Fibroblast of lung (primary cell): ENCODE results near the gene FYB2. TPM values are rescaled to one million over a fixed set of nuclear protein-coding genes. Genes with fewer than 3 reads are reported as not detected.

Source experiments
- DNase-seq, 2 donors: peaks; one replicate each; pipeline versions ENCODE4 v3.0.0 to v3.0.0-alpha.2; 2010; ENCODE audit warnings: low read depth in 2 of 2
- H2AFZ ChIP-seq: 2 replicates; pipeline ENCODE4 v1.5.1; 2012; ENCODE audit warnings: low read length, control low read depth, inconsistent platforms
- H3K27ac ChIP-seq: 2 replicates; pipeline ENCODE4 v1.5.1; 2011; ENCODE audit warnings: low read length, control low read depth; ENCODE audit not compliant: insufficient read depth
- H3K27me3 ChIP-seq: 2 replicates; pipeline ENCODE4 v1.5.1; 2011; ENCODE audit warnings: mild to moderate bottlenecking, low read length; ENCODE audit not compliant: control insufficient read depth, insufficient read depth
- H3K36me3 ChIP-seq: 2 replicates; pipeline ENCODE4 v1.5.1; 2011; ENCODE audit warnings: low read length; ENCODE audit not compliant: control insufficient read depth, insufficient read depth
- H3K4me1 ChIP-seq: 2 replicates; pipeline ENCODE4 v1.5.1; 2011; ENCODE audit warnings: low read length; ENCODE audit not compliant: control insufficient read depth, insufficient read depth; ENCODE audit errors: extremely low read depth
- H3K4me2 ChIP-seq: 2 replicates; pipeline ENCODE4 v1.5.1; 2011; ENCODE audit warnings: low read length, control low read depth; ENCODE audit not compliant: insufficient read depth; ENCODE audit errors: extremely low read depth
- H3K4me3 ChIP-seq, 4 experiments: fragments of 200-600 bp in 1 of 4; sonication (generic) in 1 of 4; replicated peaks in 1 of 4; 2 replicates each; pipeline ENCODE4 v1.5.1; 2011 to 2016; ENCODE audit warnings: low read length in 4 of 4, low read depth in 3 of 4, mild to moderate bottlenecking in 3 of 4, control low read depth in 2 of 4, inconsistent platforms in 1 of 4, mixed read lengths in 1 of 4; ENCODE audit not compliant: insufficient read depth in 1 of 4; ENCODE audit errors: control extremely low read depth in 1 of 4
- H3K79me2 ChIP-seq: 2 replicates; pipeline ENCODE4 v1.5.1; 2012; ENCODE audit warnings: mild to moderate bottlenecking, low read length, inconsistent platforms; ENCODE audit not compliant: control insufficient read depth, insufficient read depth
- H3K9ac ChIP-seq: 2 replicates; pipeline ENCODE4 v1.5.1; 2011; ENCODE audit warnings: mild to moderate bottlenecking, low read length, control low read depth; ENCODE audit not compliant: insufficient read depth
- H3K9me3 ChIP-seq: 2 replicates; pipeline ENCODE4 v1.5.1; 2012; ENCODE audit warnings: low read depth, low read length; ENCODE audit not compliant: control insufficient read depth, insufficient read depth
- H4K20me1 ChIP-seq: 2 replicates; pipeline ENCODE4 v1.5.1; 2011; ENCODE audit warnings: low read length; ENCODE audit not compliant: control insufficient read depth, insufficient read depth; ENCODE audit errors: extremely low read depth
- EZH2 ChIP-seq: IDR thresholded peaks from 2 replicates; pipeline ENCODE4 v1.5.1; 2012; ENCODE audit warnings: low read length, control low read depth, mild to moderate bottlenecking; ENCODE audit errors: missing control alignments
- polyA plus RNA-seq, 2 donors: library from polyadenylated mRNA; depleted of rRNA in 1 of 2; stranded (reverse) in 1 of 2; unstranded in 1 of 2; fragments of >200 nt; gene quantifications; 2 replicates each; pipeline ENCODE4 v1.2.1, GENCODE V29; 2011 to 2012; ENCODE audit warnings: missing spikeins in 1 of 2
- total RNA-seq: library from RNA; depleted of rRNA; stranded (reverse); fragments of >200 nt; gene quantifications from 2 replicates; pipeline ENCODE4 v1.2.1, GENCODE V29; 2014
- TF ChIP-seq, protein P1 (sequence below), 2 donors: IDR thresholded peaks in 1 of 2; conservative IDR thresholded peaks in 1 of 2; 1 replicate in 1 of 2; 2 replicates in 1 of 2; pipeline ENCODE4 v1.5.1; 2011 to 2012; ENCODE audit warnings: low read length in 2 of 2, control low read depth in 1 of 2, inconsistent platforms in 1 of 2, low read depth in 1 of 2, mild to moderate bottlenecking in 1 of 2

Gene FYB2
- total and polyA plus RNA-seq, 2 donors (not counting 1 experiment from before 2014, with no cell fraction given), result not detected

DNA sequence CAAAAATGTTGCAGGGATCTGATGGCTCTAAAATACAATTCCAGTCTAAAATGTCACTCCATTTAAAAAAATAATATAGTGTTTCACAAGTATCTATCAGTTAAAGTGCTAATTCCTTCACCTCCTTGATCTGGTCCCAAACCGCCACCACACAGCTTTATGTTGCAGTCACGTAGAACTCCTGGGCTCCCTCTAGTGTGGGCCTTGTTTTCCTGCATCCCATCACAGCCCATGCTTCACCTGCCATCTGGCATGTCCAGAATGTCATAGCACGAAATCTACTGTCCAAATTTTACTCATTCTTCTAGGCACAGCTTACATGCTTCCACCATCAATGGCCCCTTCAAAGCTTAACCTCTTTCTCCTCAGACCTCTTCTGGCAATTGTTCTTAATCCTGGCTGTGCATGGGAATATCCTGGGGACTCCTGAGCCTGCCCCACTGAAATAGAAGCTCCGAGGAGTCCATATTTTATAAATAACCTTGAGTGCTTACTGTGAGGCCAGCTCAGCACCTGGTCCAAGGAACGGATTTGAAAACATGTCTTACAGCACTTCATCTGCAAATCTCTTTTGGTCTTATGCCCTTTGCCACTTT lies 15.5 kb downstream of the FYB2 start:
- Histone ChIP-seq H3K27me3 (no peaks in the 10 kb centered on the region), H2AFZ (no peak overlapping the region), H3K9ac (no peak overlapping the region), H3K4me1 (no peaks in the 10 kb centered on the region), H3K27ac (no peak overlapping the region), H3K4me2 (no peak overlapping the region), H3K36me3 (no peaks in the 10 kb centered on the region), H4K20me1 (no peaks in the 10 kb centered on the region), H3K79me2 (no peaks in the 10 kb centered on the region), H3K9me3 (no peaks in the 10 kb centered on the region), H3K4me3 (no peak overlapping the region)
- TF ChIP-seq, protein P1, sequence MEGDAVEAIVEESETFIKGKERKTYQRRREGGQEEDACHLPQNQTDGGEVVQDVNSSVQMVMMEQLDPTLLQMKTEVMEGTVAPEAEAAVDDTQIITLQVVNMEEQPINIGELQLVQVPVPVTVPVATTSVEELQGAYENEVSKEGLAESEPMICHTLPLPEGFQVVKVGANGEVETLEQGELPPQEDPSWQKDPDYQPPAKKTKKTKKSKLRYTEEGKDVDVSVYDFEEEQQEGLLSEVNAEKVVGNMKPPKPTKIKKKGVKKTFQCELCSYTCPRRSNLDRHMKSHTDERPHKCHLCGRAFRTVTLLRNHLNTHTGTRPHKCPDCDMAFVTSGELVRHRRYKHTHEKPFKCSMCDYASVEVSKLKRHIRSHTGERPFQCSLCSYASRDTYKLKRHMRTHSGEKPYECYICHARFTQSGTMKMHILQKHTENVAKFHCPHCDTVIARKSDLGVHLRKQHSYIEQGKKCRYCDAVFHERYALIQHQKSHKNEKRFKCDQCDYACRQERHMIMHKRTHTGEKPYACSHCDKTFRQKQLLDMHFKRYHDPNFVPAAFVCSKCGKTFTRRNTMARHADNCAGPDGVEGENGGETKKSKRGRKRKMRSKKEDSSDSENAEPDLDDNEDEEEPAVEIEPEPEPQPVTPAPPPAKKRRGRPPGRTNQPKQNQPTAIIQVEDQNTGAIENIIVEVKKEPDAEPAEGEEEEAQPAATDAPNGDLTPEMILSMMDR (conservative IDR thresholded peaks at IDR 0.05 in 1 of 2, IDR thresholded peaks at IDR 0.05 in 1 of 2; ENCODE audit: low read depth in 1 of 2, low read length in 2 of 2), result peak; percentile 45 to 66
- TF ChIP-seq EZH2, result no peak
- peak in 1 of 2 donors; percentile 14 for DNase-seq

DNA sequence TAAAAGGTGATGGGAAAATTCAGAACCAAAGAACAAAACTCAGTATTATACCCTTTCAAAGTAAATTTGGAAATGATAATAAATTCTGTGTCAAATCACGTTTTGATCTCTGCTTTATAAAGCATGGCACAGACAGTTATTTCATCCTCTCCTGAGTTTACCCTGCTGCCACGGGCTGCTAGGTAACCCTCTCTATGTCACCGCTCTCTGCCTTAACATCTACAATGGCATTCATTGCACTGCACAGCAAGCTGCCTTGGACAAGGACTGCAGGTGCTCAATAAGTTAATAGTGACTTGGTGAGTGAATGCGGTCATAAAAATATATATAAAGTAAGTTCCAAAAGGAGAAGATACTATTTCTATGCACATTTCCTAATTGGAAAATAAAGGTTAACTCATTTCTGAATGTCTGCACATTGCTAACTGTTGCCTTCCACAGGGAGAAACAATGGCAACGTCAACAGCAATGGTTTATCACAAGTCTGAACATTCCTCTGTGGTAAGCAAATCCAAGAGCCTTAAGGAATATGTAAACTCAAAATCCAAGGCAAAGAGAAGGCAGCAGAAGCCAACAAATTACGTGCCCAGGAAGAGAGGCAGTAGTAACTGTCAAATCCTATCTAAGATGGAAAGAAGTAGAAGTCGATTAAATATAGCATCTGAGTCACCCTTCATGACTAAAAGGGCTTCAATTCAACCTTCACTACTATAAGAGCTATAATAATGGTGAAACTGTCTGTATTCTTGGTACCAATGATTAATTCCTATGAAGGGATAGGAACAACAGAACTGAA lies 19.4 kb downstream of the FYB2 start:
- H4K20me1 ChIP-seq, result no peaks in the 10 kb centered on the region
- no peaks in the 10 kb centered on the region for H3K27me3 ChIP-seq
- no peaks in the 10 kb centered on the region for H3K4me1 ChIP-seq
- no peak overlapping the region for H3K27ac ChIP-seq
- no peaks in the 10 kb centered on the region for H3K79me2 ChIP-seq
- no peak overlapping the region for H3K4me3 ChIP-seq
- no peak overlapping the region for H3K4me2 ChIP-seq
- H3K9ac ChIP-seq, result no peak overlapping the region
- no peaks in the 10 kb centered on the region for H3K36me3 ChIP-seq
- TF ChIP-seq, protein P1 (conservative IDR thresholded peaks at IDR 0.05 in 1 of 2, IDR thresholded peaks at IDR 0.05 in 1 of 2; ENCODE audit: low read depth in 1 of 2, low read length in 2 of 2), result no peak
- no peak for TF ChIP-seq EZH2
- H3K9me3 ChIP-seq, result no peaks in the 10 kb centered on the region
- H2AFZ ChIP-seq, result no peak overlapping the region
- peak; percentile 61 to 88 for DNase-seq

DNA sequence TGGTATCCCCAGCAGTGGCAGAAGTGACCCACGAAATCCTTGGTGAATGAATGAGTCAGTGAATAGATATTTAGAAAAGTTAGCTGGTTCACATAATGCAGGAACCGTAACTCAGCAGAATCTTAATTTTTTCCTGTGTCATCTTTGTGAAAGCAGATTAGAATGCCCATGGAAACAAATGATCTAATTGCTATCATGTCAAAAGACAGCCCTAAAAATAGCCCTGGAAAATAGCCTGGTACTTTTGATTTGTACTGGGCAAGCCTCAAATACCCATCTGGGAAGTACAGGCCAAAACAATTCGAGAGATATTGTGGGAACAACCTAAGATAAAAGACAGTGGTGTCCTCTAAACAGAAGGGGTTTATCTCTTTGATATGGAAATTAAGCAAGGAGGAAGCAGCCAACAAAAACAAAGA lies 21.1 kb downstream of the FYB2 start:
- H3K36me3 ChIP-seq, result no peaks in the 10 kb centered on the region
- TF ChIP-seq EZH2, result no peak
- TF ChIP-seq, protein P1 (conservative IDR thresholded peaks at IDR 0.05 in 1 of 2, IDR thresholded peaks at IDR 0.05 in 1 of 2; ENCODE audit: low read depth in 1 of 2, low read length in 2 of 2), result no peak
- no peaks in the 10 kb centered on the region for H3K79me2 ChIP-seq
- H3K9ac ChIP-seq, result no peak overlapping the region
- peak; percentile 26 to 71 for DNase-seq
- H3K9me3 ChIP-seq, result no peaks in the 10 kb centered on the region
- H3K27ac ChIP-seq, result no peak overlapping the region
- H3K4me1 ChIP-seq, result no peaks in the 10 kb centered on the region
- no peaks in the 10 kb centered on the region for H3K27me3 ChIP-seq
- H3K4me3 ChIP-seq, result no peak overlapping the region
- no peaks in the 10 kb centered on the region for H4K20me1 ChIP-seq
- no peak overlapping the region for H3K4me2 ChIP-seq
- no peak overlapping the region for H2AFZ ChIP-seq
